Esophagus squamous epithelium (tissue), 5 donors: ENCODE data around the gene PPP1R3E. TPM values are rescaled to one million over a fixed set of nuclear protein-coding genes. Genes with fewer than 3 reads are reported as not detected.
A peak's percentile ranks its signal among the peaks of the same experiment; 100 is the strongest.
"Not testable (repeated sequence)": the region's sequence is repeated elsewhere in the genome, so short reads cannot be mapped to it uniquely, and the experiment has no call there.

Source experiments
- DNase-seq: peaks from one replicate; lab custom pipeline; 2025; lab: John Stamatoyannopoulos, UW
- H3K27ac ChIP-seq, 4 donors: fragments of 200-600 bp; sonication (generic); one replicate each; pipeline ENCODE4 v1.5.1; 2016 to 2019; ENCODE audit warnings: mild to moderate bottlenecking in 1 of 4
- H3K27me3 ChIP-seq, 4 donors: fragments of 200-600 bp; sonication (generic); 1 replicate in 3 of 4; 2 replicates in 1 of 4; pipeline versions ENCODE4 v1.5.1 to v1.6.0; 2017 to 2021; ENCODE audit warnings: antibody characterized with exemption in 1 of 4
- H3K36me3 ChIP-seq, 3 donors: fragments of 200-600 bp; sonication (generic); one replicate each; pipeline ENCODE4 v1.5.1; 2016 to 2019
- H3K4me1 ChIP-seq, 3 donors: fragments of 200-600 bp; sonication (generic); one replicate each; pipeline ENCODE4 v1.5.1; 2017 to 2019
- H3K4me3 ChIP-seq, 4 donors: fragments of 200-600 bp; sonication (generic); 1 replicate in 3 of 4; 2 replicates in 1 of 4; pipeline ENCODE4 v1.5.1; 2016 to 2019; ENCODE audit warnings: mild to moderate bottlenecking in 2 of 4, moderate library complexity in 1 of 4
- H3K9me3 ChIP-seq, 3 donors: fragments of 200-600 bp; sonication (generic); one replicate each; pipeline ENCODE4 v1.5.1; 2016 to 2019
- POLR2A ChIP-seq, 4 donors: fragments of 450-650 bp; IDR thresholded peaks; one replicate each; pipeline ENCODE4 v1.6.1; 2017; ENCODE audit warnings: antibody characterized with exemption in 4 of 4, mild to moderate bottlenecking in 4 of 4, moderate library complexity in 3 of 4
- WGBS, 2 donors: methylation state at CpG; one replicate each; pipeline ENCODE4 v1.1.5; 2018; 5-methylcytosine and 5-hydroxymethylcytosine counted together
- intact Hi-C: fragments of 100-400 bp; cut with DNase I; formaldehyde crosslinking; loops from one replicate; pipeline ENCODE4 v1.15.0; 2022
- total RNA-seq, 4 donors: library from RNA; depleted of rRNA; stranded (reverse); fragments of >200 nt; gene quantifications; one replicate each; pipeline ENCODE4 v1.1.0, GENCODE V29; 2016
- TF ChIP-seq, protein P1 (sequence below), 6 experiments: fragments of 450-650 bp in 4 of 6; fragments of 200-600 bp in 2 of 6; sonication (generic) in 2 of 6; IDR thresholded peaks; one replicate each; pipeline ENCODE4 v1.5.1; 2016 to 2019; ENCODE audit warnings: antibody characterized with exemption in 6 of 6, mild to moderate bottlenecking in 4 of 6, moderate library complexity in 4 of 6
- donor health status: DM: yes; HTN: yes; CAD: no.

PPP1R3E gene
- total RNA-seq, 4 donors from 2014 or later: 1.7 to 7.1 (median 3.4) TPM

- peaks cover 13 to 45% (median 15%) of the 10 kb centered on the region in 3 donors for H3K4me1 ChIP-seq
- H3K27me3 ChIP-seq: no peaks in the 10 kb centered on the region
- no peak for DNase-seq
- no peaks in the 10 kb centered on the region for H3K9me3 ChIP-seq
- peak overlapping the region; percentile 82 to 99 (median 96) for H3K4me3 ChIP-seq
- 0% methylated on average over 5 to 11 of the region's 22 CpGs for WGBS, 2 donors
- intact Hi-C loops: no loop called here
- no peak for TF ChIP-seq POLR2A (IDR thresholded peaks at IDR 0.05)
- TF ChIP-seq, protein P1, sequence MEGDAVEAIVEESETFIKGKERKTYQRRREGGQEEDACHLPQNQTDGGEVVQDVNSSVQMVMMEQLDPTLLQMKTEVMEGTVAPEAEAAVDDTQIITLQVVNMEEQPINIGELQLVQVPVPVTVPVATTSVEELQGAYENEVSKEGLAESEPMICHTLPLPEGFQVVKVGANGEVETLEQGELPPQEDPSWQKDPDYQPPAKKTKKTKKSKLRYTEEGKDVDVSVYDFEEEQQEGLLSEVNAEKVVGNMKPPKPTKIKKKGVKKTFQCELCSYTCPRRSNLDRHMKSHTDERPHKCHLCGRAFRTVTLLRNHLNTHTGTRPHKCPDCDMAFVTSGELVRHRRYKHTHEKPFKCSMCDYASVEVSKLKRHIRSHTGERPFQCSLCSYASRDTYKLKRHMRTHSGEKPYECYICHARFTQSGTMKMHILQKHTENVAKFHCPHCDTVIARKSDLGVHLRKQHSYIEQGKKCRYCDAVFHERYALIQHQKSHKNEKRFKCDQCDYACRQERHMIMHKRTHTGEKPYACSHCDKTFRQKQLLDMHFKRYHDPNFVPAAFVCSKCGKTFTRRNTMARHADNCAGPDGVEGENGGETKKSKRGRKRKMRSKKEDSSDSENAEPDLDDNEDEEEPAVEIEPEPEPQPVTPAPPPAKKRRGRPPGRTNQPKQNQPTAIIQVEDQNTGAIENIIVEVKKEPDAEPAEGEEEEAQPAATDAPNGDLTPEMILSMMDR (IDR thresholded peaks at IDR 0.05): no peak
- H3K36me3 ChIP-seq: peaks cover 0 to 17% (median 0%) of the 10 kb centered on the region in 3 donors
- peak overlapping the region; percentile 95 to 100 (median 98) for H3K27ac ChIP-seq
Observed at GRCh38 chr14:23285530-23286019, 17.1 kb downstream of the PPP1R3E start.

- Histone ChIP-seq H3K36me3 (peaks cover 0 to 17% (median 0%) of the 10 kb centered on the region in 3 donors), H3K27ac (peak overlapping the region; percentile 95 to 100 (median 98)), H3K4me1 (peaks cover 13 to 45% (median 15%) of the 10 kb centered on the region in 3 donors), H3K9me3 (no peaks in the 10 kb centered on the region), H3K27me3 (no peaks in the 10 kb centered on the region), H3K4me3 (peak overlapping the region; percentile 82 to 99 (median 96))
- 27 to 33% methylated on average over 6 to 8 of the region's 9 CpGs for WGBS, 2 donors
- no peak for TF ChIP-seq POLR2A (IDR thresholded peaks at IDR 0.05)
- TF ChIP-seq, protein P1 (IDR thresholded peaks at IDR 0.05): no peak
- intact Hi-C loops: no loop called here
- DNase-seq: no peak
Observed at GRCh38 chr14:23284654-23285529, 17.8 kb downstream of the PPP1R3E start.

- Histone ChIP-seq H3K27me3 (no peaks in the 10 kb centered on the region), H3K4me3 (no peak overlapping the region), H3K27ac (no peak overlapping the region), H3K9me3 (no peaks in the 10 kb centered on the region), H3K4me1 (peaks cover 9 to 27% (median 10%) of the 10 kb centered on the region in 3 donors), H3K36me3 (peaks cover 0 to 27% (median 0%) of the 10 kb centered on the region in 3 donors)
- no peak for DNase-seq
- WGBS, 2 donors: 94 to 95% methylated on average over 6 of the region's 6 CpGs
- TF ChIP-seq, protein P1 (IDR thresholded peaks at IDR 0.05): no peak
- TF ChIP-seq POLR2A (IDR thresholded peaks at IDR 0.05): no peak
- intact Hi-C loops: no loop called here
Observed at GRCh38 chr14:23281247-23281646, 21.4 kb downstream of the PPP1R3E start.

DNA sequence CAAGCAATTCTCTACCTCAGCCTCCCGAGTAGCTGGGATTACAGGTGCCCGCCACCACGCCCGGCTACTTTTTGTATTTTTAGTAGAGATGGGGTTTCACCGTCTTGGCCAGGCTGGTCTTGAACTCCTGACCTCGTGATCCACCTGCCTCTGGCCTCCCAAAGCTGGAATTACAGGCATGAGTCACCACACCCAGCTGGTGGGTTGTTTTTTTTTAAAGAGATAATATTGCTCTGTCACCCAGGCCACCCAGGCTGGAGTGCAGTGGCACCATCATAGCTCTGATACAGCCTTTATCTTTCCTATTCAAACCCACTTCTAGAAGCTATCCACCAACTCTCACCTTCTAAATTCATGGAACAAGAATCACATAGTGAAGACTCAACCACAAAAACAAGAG is 24.7 kb downstream of the PPP1R3E start:
- H3K27ac ChIP-seq, H3K4me1 ChIP-seq, intact Hi-C loops, H3K4me3 ChIP-seq, DNase-seq, H3K9me3 ChIP-seq, H3K27me3 ChIP-seq: not testable (repeated sequence)
- 85 to 86% methylated on average over 6 of the region's 6 CpGs for WGBS, 2 donors
- peaks cover 0 to 33% (median 0%) of the 10 kb centered on the region in 3 donors for H3K36me3 ChIP-seq

- WGBS, 2 donors: 78 to 82% methylated on average over 3 of the region's 3 CpGs
- no peak for TF ChIP-seq POLR2A (IDR thresholded peaks at IDR 0.05)
- TF ChIP-seq, protein P1 (IDR thresholded peaks at IDR 0.05): no peak
Observed at GRCh38 chr14:23277189-23277588, 25.5 kb downstream of the PPP1R3E start.

More at GRCh38 chr14:23277189-23277588, 25.5 kb downstream of the PPP1R3E start:
- Histone ChIP-seq H3K27me3 (no peaks in the 10 kb centered on the region), H3K27ac (no peak overlapping the region), H3K4me3 (no peak overlapping the region), H3K9me3 (no peaks in the 10 kb centered on the region), H3K4me1 (no peaks in the 10 kb centered on the region), H3K36me3 (peaks cover 0 to 26% (median 0%) of the 10 kb centered on the region in 3 donors)
- intact Hi-C loops: no loop called here
- no peak for DNase-seq
